ENCODE results near the gene NPAS3. TPM values are rescaled to one million over a fixed set of nuclear protein-coding genes. Genes with fewer than 3 reads are reported as not detected.

NPAS3 gene
- total RNA-seq, 1 experiment from 2014 or later, result 0.36 TPM

DNA sequence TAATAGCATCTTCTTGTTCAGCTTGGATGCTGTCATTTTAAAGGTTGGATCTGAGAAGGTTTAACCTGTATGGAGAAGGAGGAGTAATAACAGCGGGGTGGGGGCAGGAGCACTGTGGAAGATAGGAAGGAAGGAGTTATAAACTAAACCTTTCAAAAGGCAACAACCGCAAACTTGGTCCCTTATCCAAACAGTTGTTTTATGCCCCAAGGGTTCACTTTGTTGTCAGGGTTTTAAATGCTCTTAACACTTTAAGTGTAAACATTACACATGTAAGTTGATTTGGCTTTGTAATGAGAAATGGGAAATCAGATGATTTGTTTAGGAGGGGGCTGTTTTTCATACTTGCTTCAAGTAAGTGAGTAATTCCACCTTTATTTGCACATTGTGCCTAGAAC lies 3.0 kb downstream of the NPAS3 start:
- no peaks in the 10 kb centered on the region for H4K20me1 ChIP-seq (ENCODE audit: low read length)
- peaks cover 11% of the 10 kb centered on the region for H3K27me3 ChIP-seq (ENCODE audit: low read length)
- DNase-seq (peak; percentile 19), ATAC-seq (no peak)
- no peak overlapping the region for H3K27ac ChIP-seq (ENCODE audit: low read length)
- TF ChIP-seq, protein P1, sequence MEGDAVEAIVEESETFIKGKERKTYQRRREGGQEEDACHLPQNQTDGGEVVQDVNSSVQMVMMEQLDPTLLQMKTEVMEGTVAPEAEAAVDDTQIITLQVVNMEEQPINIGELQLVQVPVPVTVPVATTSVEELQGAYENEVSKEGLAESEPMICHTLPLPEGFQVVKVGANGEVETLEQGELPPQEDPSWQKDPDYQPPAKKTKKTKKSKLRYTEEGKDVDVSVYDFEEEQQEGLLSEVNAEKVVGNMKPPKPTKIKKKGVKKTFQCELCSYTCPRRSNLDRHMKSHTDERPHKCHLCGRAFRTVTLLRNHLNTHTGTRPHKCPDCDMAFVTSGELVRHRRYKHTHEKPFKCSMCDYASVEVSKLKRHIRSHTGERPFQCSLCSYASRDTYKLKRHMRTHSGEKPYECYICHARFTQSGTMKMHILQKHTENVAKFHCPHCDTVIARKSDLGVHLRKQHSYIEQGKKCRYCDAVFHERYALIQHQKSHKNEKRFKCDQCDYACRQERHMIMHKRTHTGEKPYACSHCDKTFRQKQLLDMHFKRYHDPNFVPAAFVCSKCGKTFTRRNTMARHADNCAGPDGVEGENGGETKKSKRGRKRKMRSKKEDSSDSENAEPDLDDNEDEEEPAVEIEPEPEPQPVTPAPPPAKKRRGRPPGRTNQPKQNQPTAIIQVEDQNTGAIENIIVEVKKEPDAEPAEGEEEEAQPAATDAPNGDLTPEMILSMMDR (conservative IDR thresholded peaks at IDR 0.05; ENCODE audit: low read depth, low read length), result no peak
- TF ChIP-seq EZH2 (IDR thresholded peaks at IDR 0.05; ENCODE audit: low read length, unreplicated experiment) (no peak), EZH2phosphoT487 (IDR thresholded peaks at IDR 0.05; ENCODE audit: borderline replicate concordance, low read length) (no peak)
- H3F3A ChIP-seq (ENCODE audit: low read length, unreplicated experiment), result no peaks in the 10 kb centered on the region
- H2AFZ ChIP-seq (ENCODE audit: low read length), result no peak overlapping the region
- BruUV-seq (replicated peaks), result no TSS peak
- H3K9ac ChIP-seq (ENCODE audit: low read length), result no peak overlapping the region
- no peaks in the 10 kb centered on the region for H3K79me2 ChIP-seq (ENCODE audit: low read length)
- H3K9me3 ChIP-seq (ENCODE audit: low read length), result no peaks in the 10 kb centered on the region
- H3K4me2 ChIP-seq (ENCODE audit: low read length), result no peak overlapping the region
- H3K36me3 ChIP-seq (ENCODE audit: low read depth, low read length), result no peaks in the 10 kb centered on the region
- no peak overlapping the region for H3K4me3 ChIP-seq (ENCODE audit: low read length)
- ChIA-PET POLR2A (ENCODE audit: unreplicated experiment) (no interaction called here), CTCF (no interaction called here)
- H3K9me2 ChIP-seq (replicated peaks; ENCODE audit: low read length), result no peaks in the 10 kb centered on the region
- intact Hi-C loops (cut with micrococcal nuclease), result loop anchor here (5.0 to 10.0 kb wide), 2 partner anchors 226 to 853 kb away; no protein-coding TSS in a partner anchor
- H3K4me1 ChIP-seq (ENCODE audit: insufficient read depth, low read length), result peaks cover 9% of the 10 kb centered on the region; the same call in 1 of the 2 replicates

GRCh38 chr14:32947081-32947480 lies 8.4 kb downstream of the NPAS3 start:
- H3K36me3 ChIP-seq (ENCODE audit: low read depth, low read length), result no peaks in the 10 kb centered on the region
- intact Hi-C loops (cut with micrococcal nuclease), result loop anchor here (10.0 kb wide), 1 partner anchor 848 kb away; no protein-coding TSS in a partner anchor
- H3K4me3 ChIP-seq (ENCODE audit: low read length), result no peak overlapping the region
- no peaks in the 10 kb centered on the region for H3K9me3 ChIP-seq (ENCODE audit: low read length)
- TF ChIP-seq, protein P1 (conservative IDR thresholded peaks at IDR 0.05; ENCODE audit: low read depth, low read length), result no peak
- TF ChIP-seq EZH2phosphoT487 (IDR thresholded peaks at IDR 0.05; ENCODE audit: borderline replicate concordance, low read length) (no peak), EZH2 (IDR thresholded peaks at IDR 0.05; ENCODE audit: low read length, unreplicated experiment) (no peak)
- POLR2A ChIA-PET (ENCODE audit: unreplicated experiment), result interaction anchor here (0.7 kb wide), 1 partner anchor 16 kb away, joined by 4 read pairs; no protein-coding TSS in a partner anchor
- H3K79me2 ChIP-seq (ENCODE audit: low read length), result no peaks in the 10 kb centered on the region
- no peak overlapping the region for H3K4me2 ChIP-seq (ENCODE audit: low read length)
- H4K20me1 ChIP-seq (ENCODE audit: low read length), result no peaks in the 10 kb centered on the region
- no peak overlapping the region for H3K27ac ChIP-seq (ENCODE audit: low read length)
- ATAC-seq (no peak), DNase-seq (no peak)
- no peak overlapping the region for H2AFZ ChIP-seq (ENCODE audit: low read length)
- no peaks in the 10 kb centered on the region for H3K9me2 ChIP-seq (replicated peaks; ENCODE audit: low read length)
- no peaks in the 10 kb centered on the region for H3F3A ChIP-seq (ENCODE audit: low read length, unreplicated experiment)
- no peaks in the 10 kb centered on the region for H3K4me1 ChIP-seq (ENCODE audit: insufficient read depth, low read length)
- CTCF ChIA-PET, result no interaction called here
- peaks cover 12% of the 10 kb centered on the region; the same call in 1 of the 2 replicates for H3K27me3 ChIP-seq (ENCODE audit: low read length)
- no peak overlapping the region for H3K9ac ChIP-seq (ENCODE audit: low read length)
- BruUV-seq (replicated peaks), result no TSS peak

GRCh38 chr14:32947792-32948191 lies 9.1 kb downstream of the NPAS3 start:
- Histone ChIP-seq H2AFZ (ENCODE audit: low read length) (no peak overlapping the region), H3K9ac (ENCODE audit: low read length) (no peak overlapping the region), H3F3A (ENCODE audit: low read length, unreplicated experiment) (no peaks in the 10 kb centered on the region), H3K4me2 (ENCODE audit: low read length) (no peak overlapping the region), H3K9me3 (ENCODE audit: low read length) (no peaks in the 10 kb centered on the region), H3K79me2 (ENCODE audit: low read length) (no peaks in the 10 kb centered on the region), H3K9me2 (replicated peaks; ENCODE audit: low read length) (no peaks in the 10 kb centered on the region), H4K20me1 (ENCODE audit: low read length) (no peaks in the 10 kb centered on the region), H3K4me1 (ENCODE audit: insufficient read depth, low read length) (no peaks in the 10 kb centered on the region), H3K36me3 (ENCODE audit: low read depth, low read length) (no peaks in the 10 kb centered on the region), H3K27ac (ENCODE audit: low read length) (no peak overlapping the region), H3K27me3 (ENCODE audit: low read length) (peaks cover 12% of the 10 kb centered on the region; the same call in 1 of the 2 replicates), H3K4me3 (ENCODE audit: low read length) (no peak overlapping the region)
- CTCF ChIA-PET, result no interaction called here
- no peak for DNase-seq
- POLR2A ChIA-PET (ENCODE audit: unreplicated experiment), result no interaction called here
- intact Hi-C loops (cut with micrococcal nuclease), result loop anchor here (10.0 kb wide), 1 partner anchor 847 kb away; no protein-coding TSS in a partner anchor
- no TSS peak for BruUV-seq (replicated peaks)
- no peak for TF ChIP-seq EZH2phosphoT487 (IDR thresholded peaks at IDR 0.05; ENCODE audit: borderline replicate concordance, low read length)
- TF ChIP-seq EZH2 (IDR thresholded peaks at IDR 0.05; ENCODE audit: low read length, unreplicated experiment), result no peak
- TF ChIP-seq, protein P1 (conservative IDR thresholded peaks at IDR 0.05; ENCODE audit: low read depth, low read length), result no peak
- ATAC-seq, result no peak

All from PC-3 (cell line).